Loucy (cell line): ENCODE measurements around the gene MAP3K19.

Experiments used
- H2AFZ ChIP-seq: fragments of 200-600 bp; sonication (generic); 2 replicates; pipeline ENCODE4 v1.6.0; 2016; ENCODE audit warnings: antibody characterized with exemption, mild to moderate bottlenecking, low read length, moderate library complexity
- H3F3A ChIP-seq: fragments of 200-600 bp; 2 replicates; pipeline ENCODE4 v1.6.0; 2016; ENCODE audit warnings: antibody characterized with exemption, low read depth, mild to moderate bottlenecking
- H3K27me3 ChIP-seq: fragments of 200-600 bp; sonication (generic); 2 replicates; pipeline ENCODE4 v1.6.1; 2014; ENCODE audit warnings: low read length, mild to moderate bottlenecking; ENCODE audit not compliant: insufficient read depth, poor library complexity, severe bottlenecking
- H3K36me3 ChIP-seq: fragments of 200-600 bp; sonication (generic); 2 replicates; pipeline ENCODE4 v1.6.1; 2016; ENCODE audit warnings: low read length; ENCODE audit not compliant: insufficient read depth
- H3K4me1 ChIP-seq: fragments of 200-600 bp; sonication (generic); 2 replicates; pipeline ENCODE4 v1.5.1; 2014; ENCODE audit warnings: low read length, mild to moderate bottlenecking; ENCODE audit not compliant: insufficient read depth, poor library complexity, severe bottlenecking
- H3K4me2 ChIP-seq: fragments of 200-600 bp; sonication (generic); 2 replicates; pipeline ENCODE4 v1.6.0; 2014; ENCODE audit warnings: antibody characterized with exemption, low read length, low read depth, mild to moderate bottlenecking; ENCODE audit not compliant: poor library complexity, severe bottlenecking
- H3K4me3 ChIP-seq: fragments of 200-600 bp; sonication (generic); 2 replicates; pipeline ENCODE4 v1.5.1; 2014; ENCODE audit warnings: low read length, mild to moderate bottlenecking, mixed read lengths; ENCODE audit not compliant: poor library complexity, severe bottlenecking
- H3K79me2 ChIP-seq: fragments of 200-600 bp; sonication (generic); 2 replicates; pipeline ENCODE4 v1.6.1; 2014; ENCODE audit warnings: low read length; ENCODE audit not compliant: insufficient read depth
- H3K9ac ChIP-seq: fragments of 200-600 bp; sonication (generic); 2 replicates; pipeline ENCODE4 v1.6.0; 2014; ENCODE audit warnings: mild to moderate bottlenecking, low read depth, low read length, moderate library complexity; ENCODE audit not compliant: poor library complexity, severe bottlenecking
- H3K9me2 ChIP-seq: fragments of 200-600 bp; sonication (generic); replicated peaks from 2 replicates; pipeline ENCODE4 v1.6.1; 2016; ENCODE audit warnings: low read depth, low read length, mixed read lengths
- H3K9me3 ChIP-seq: fragments of 200-600 bp; sonication (generic); 2 replicates; pipeline ENCODE4 v1.6.1; 2014; ENCODE audit warnings: mild to moderate bottlenecking, antibody characterized with exemption, low read length, low read depth; ENCODE audit not compliant: insufficient read depth
- H4K20me1 ChIP-seq: fragments of 200-600 bp; sonication (generic); 2 replicates; pipeline ENCODE4 v1.6.0; 2014; ENCODE audit warnings: antibody characterized with exemption, low read length, mild to moderate bottlenecking; ENCODE audit not compliant: insufficient read depth, poor library complexity, severe bottlenecking
- EZH2phosphoT487 ChIP-seq: fragments of 200-600 bp; IDR thresholded peaks from 2 replicates; pipeline ENCODE4 v1.6.1; 2018; ENCODE audit warnings: antibody characterized with exemption, mild to moderate bottlenecking, moderate library complexity, borderline replicate concordance
- TF ChIP-seq, protein P1 (sequence below): fragments of 200-600 bp; sonication (generic); conservative IDR thresholded peaks from 2 replicates; pipeline ENCODE4 v1.5.1; 2014; ENCODE audit warnings: mild to moderate bottlenecking, antibody characterized with exemption, low read length

MAP3K19 gene

DNA sequence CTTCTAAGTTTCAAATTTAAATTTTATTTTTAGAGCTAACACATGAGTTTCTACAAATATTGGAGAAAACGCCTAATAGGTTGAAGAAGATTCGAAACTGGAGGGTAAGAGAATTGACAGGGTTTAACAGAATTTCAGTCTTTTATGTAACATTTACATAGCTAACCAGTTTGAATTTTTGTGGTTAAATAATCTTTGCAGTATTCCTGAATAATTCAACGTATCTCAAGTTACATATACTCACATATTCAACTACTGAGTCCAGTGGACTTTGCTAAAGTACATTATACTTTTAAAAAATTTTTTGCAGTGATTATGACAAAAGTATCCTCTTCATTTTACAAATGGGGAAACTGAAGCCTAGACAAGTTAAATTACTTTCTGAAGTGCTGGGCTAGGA is 94.6 kb downstream of the MAP3K19 start:
- H3K4me1 ChIP-seq: no peaks in the 10 kb centered on the region
- 0 out of 2 replicates have a peak, but pooled peaks cover 4% of the 10 kb centered on the region for H3F3A ChIP-seq
- no peaks in the 10 kb centered on the region for H3K9me3 ChIP-seq
- no peak overlapping the region for H3K9ac ChIP-seq
- H3K79me2 ChIP-seq: no peaks in the 10 kb centered on the region
- no peak overlapping the region for H3K4me2 ChIP-seq
- no peak for TF ChIP-seq EZH2phosphoT487
- TF ChIP-seq, protein P1, sequence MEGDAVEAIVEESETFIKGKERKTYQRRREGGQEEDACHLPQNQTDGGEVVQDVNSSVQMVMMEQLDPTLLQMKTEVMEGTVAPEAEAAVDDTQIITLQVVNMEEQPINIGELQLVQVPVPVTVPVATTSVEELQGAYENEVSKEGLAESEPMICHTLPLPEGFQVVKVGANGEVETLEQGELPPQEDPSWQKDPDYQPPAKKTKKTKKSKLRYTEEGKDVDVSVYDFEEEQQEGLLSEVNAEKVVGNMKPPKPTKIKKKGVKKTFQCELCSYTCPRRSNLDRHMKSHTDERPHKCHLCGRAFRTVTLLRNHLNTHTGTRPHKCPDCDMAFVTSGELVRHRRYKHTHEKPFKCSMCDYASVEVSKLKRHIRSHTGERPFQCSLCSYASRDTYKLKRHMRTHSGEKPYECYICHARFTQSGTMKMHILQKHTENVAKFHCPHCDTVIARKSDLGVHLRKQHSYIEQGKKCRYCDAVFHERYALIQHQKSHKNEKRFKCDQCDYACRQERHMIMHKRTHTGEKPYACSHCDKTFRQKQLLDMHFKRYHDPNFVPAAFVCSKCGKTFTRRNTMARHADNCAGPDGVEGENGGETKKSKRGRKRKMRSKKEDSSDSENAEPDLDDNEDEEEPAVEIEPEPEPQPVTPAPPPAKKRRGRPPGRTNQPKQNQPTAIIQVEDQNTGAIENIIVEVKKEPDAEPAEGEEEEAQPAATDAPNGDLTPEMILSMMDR: no peak
- H3K27me3 ChIP-seq: no peaks in the 10 kb centered on the region
- H4K20me1 ChIP-seq: peaks cover 27% of the 10 kb centered on the region
- peaks cover 93% of the 10 kb centered on the region for H3K36me3 ChIP-seq
- H2AFZ ChIP-seq: no peak overlapping the region
- H3K4me3 ChIP-seq: no peak overlapping the region
- H3K9me2 ChIP-seq: no peaks in the 10 kb centered on the region

DNA sequence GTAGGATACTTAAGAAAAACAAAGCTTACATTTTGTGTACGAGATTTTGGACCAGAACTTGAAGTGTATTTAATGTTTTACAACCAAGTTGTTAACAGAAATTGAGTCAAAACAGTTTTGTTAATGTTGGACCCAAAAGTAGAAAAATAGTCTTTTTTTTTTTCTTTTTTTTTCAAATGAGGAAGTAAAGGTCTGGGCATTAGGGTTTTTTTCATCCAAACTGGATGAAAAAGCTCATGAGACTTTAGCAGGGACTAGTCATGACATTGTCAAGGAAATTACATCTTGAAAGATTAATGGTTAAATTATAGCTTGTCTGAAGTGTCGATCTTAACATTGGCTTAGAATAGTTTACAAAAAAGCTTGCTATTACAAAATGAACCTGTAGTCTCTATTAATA is 96.4 kb downstream of the MAP3K19 start:
- no peaks in the 10 kb centered on the region for H3K79me2 ChIP-seq
- no peaks in the 10 kb centered on the region for H3K4me1 ChIP-seq
- TF ChIP-seq, protein P1: no peak
- no peak for TF ChIP-seq EZH2phosphoT487
- no peak overlapping the region for H3K4me2 ChIP-seq
- H3K4me3 ChIP-seq: no peak overlapping the region
- H3F3A ChIP-seq: 0 out of 2 replicates have a peak, but pooled peaks cover 4% of the 10 kb centered on the region
- no peak overlapping the region for H2AFZ ChIP-seq
- H4K20me1 ChIP-seq: peaks cover 25% of the 10 kb centered on the region
- H3K36me3 ChIP-seq: peaks cover 92% of the 10 kb centered on the region
- H3K9me2 ChIP-seq: no peaks in the 10 kb centered on the region
- H3K9me3 ChIP-seq: no peaks in the 10 kb centered on the region
- H3K27me3 ChIP-seq: no peaks in the 10 kb centered on the region
- no peak overlapping the region for H3K9ac ChIP-seq

DNA sequence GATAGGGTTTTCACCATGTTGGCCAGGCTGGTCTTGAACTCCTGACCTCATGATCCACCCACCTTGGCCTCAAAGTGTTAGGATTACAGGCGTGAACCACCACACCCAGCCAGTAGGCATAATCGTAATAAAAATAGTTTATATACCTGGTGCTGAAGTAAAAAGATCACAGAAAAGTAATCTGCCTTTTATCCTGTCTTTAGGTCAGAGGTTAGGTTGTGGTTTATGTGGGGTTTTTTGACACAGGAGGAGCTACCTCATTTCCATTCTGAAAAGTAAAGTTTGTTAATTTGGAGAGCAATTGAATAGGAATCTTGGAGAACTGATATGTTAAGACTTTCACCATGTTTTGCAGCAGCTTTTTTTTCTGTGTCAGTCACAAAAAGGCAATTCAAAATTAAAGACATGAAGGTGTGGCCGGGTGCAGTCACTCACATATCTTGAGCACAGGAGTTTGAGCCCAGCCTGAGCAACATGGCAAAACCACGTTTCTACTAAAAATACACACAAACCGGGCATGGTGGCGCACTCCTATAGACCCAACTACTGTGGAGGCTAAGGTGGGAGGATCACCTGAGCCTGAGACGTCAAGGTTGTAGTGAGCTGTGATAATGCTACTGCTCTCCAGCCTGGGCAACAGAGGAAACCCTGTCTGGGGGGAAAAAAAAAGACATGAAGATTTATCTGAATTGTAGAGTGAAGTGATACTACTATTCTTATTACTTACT is 97.1 kb downstream of the MAP3K19 start:
- TF ChIP-seq, protein P1: no peak
- no peak for TF ChIP-seq EZH2phosphoT487
- no peaks in the 10 kb centered on the region for H3K4me1 ChIP-seq
- H3F3A ChIP-seq: 0 out of 2 replicates have a peak, but pooled peaks cover 4% of the 10 kb centered on the region
- no peak overlapping the region for H3K4me3 ChIP-seq
- H3K36me3 ChIP-seq: peaks cover 92% of the 10 kb centered on the region
- H3K9me2 ChIP-seq: no peaks in the 10 kb centered on the region
- no peaks in the 10 kb centered on the region for H3K9me3 ChIP-seq
- H2AFZ ChIP-seq: no peak overlapping the region
- no peaks in the 10 kb centered on the region for H3K27me3 ChIP-seq
- H3K9ac ChIP-seq: no peak overlapping the region
- no peak overlapping the region for H3K4me2 ChIP-seq
- H3K79me2 ChIP-seq: no peaks in the 10 kb centered on the region
- peaks cover 24% of the 10 kb centered on the region for H4K20me1 ChIP-seq
